Activated T-cell treated with anti-CD3 and anti-CD28 coated beads for 48 hours (primary cell): ENCODE data around the gene CLDN16.

Source experiments
- DNase-seq: peaks from one replicate; pipeline ENCODE4 v3.0.0-alpha.2; 2020; ENCODE audit warnings: low read depth

Gene CLDN16, protein sequence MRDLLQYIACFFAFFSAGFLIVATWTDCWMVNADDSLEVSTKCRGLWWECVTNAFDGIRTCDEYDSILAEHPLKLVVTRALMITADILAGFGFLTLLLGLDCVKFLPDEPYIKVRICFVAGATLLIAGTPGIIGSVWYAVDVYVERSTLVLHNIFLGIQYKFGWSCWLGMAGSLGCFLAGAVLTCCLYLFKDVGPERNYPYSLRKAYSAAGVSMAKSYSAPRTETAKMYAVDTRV

DNA sequence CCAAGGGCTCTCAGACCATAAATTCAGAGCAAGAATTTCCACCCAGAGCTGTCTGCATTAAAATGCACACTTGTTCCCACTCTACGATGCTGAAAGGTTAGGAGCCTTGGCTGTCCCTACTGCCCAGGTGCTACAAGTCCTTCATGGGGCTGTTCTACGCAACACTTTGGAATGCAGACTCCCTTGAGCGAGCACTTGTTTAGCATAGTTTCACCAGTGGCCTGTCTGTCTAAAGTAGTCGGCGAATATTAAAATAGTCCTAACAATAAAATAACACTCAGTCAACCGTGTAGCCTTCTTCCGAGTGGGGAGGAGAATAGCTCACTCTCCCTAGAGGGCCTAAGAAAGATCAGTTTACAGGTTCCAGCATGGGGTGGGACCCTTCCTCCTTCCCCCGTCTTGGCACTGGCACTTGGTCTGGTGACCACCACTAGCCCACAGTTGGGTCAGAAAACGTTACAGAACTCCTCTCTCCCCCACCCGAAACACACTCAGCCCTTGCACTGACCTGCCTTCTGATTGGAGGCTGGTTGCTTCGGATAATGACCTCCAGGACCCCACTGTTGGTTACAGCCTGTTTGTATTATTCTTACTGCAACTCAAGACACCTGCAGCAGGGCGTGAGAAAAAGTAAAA lies at the start of gene CLDN16:
Gene CLDN16 (plus strand): TSS at position 586 of the 636 bp plus-strand sequence. CDS start 167 bp downstream, outside the sequence.
- DNase-seq = no peak

DNA sequence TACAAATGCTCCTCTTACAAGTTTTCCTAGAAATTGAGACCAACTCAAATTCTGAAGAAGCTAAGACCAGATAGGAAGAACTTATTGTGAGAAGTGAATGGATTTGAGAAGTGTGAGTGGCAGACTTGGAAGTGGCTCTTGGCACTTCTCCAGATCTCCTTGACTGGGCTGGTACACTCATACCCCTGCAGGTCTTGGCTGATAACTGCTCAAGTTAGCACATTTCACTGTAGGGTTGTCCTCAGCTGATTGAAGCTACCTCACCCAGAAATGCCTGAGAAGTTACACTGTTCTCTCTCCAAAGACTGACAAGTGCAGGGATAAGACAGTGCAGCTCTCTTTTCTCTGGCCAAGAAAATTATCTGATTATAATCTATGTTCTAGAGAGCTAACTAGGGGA lies 49.2 kb upstream of the CLDN16 start:
- DNase-seq = no peak

DNA sequence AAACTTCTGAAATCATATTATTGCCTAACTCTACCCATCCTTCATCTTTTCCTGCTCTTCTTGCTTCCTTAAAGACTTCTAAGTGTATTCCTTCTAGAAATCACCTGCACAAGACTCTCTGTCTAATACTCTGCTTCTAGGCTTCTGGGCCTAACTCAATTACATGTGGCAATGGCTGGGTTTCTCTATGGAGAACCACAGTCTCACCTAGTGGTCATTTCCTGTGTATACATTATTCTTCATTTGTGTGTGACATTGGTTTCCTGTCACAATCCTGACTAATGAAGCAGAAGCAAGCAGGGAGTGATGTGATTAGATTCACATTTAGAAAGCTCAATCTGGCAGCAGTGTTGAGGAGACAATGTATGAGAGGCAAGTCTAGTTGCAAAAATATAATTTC lies 48.8 kb upstream of the CLDN16 start:
- no peak for DNase-seq

DNA sequence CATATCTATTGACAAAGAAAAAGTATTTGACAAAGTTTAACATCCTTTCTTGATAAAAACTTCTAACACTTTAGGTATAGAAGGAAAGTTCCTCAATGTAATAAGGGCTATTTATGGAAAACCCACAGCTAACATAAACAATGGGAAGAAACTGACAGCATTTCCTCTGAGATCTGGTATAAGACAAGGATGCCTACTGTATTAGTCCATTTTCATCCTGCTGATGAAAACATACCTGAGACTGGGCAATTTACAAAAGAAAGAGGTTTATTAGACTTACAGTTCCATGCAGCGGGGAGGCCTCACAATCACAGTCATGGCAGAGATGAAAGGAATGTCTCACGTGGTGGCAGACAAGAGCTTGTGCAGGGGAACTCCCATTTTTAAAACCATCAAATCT lies 47.9 kb upstream of the CLDN16 start:
- DNase-seq = no peak

DNA sequence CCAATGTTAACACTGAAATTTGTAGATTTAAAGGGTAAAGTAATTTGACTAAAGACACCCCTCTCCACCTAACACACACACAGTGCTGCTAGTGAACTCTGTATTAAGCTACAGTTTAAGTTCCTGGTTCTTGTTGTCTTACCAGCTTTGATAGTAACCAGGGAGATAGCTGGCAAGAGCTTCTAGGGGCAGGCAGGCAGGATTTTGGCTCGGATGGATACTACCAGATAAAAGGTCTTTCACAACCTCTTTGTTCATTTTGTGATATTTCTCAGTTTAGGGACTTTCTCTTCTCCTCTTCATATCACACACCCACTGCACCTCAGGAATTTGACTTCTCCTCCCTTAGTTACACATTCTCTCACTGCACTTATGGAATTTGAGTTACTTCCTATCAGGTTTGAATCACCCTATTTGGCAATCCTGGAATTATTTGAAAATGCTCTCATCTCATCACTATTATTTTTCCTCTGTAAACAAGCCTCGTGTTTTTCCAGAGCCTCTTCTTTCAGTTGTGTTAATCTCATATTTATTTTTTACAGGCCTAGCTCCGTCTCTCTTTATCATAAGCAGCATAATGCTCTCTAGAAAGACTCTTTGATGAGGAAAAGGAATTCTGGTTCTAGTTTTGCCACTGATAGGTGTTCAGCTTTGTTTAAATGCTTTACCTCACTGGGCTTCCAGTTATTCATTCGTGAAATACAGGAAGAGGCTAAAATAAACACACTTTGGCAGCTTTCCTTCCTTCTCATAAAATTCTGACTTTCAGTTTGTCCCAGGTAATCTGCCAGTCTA lies 42.7 kb upstream of the CLDN16 start:
- no peak for DNase-seq

DNA sequence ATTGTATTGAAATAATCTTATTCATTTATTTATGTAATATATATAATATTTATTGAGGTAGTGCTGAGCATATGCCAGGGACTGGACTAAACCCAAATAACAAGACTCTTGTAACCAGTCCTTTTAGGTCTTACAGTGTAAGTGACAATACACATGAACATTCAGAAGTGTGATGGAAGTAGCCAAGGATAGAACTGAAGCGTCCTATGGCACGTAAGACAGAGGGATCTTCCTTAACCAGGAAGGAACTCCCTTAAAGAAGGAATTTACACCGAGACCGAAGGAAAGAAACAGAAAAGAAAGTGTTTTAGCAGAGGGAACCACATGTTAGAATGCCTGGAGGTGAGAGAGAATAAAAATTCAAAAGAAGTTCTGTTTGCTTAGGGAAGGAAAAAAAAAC lies 42.1 kb upstream of the CLDN16 start:
- no peak for DNase-seq

DNA sequence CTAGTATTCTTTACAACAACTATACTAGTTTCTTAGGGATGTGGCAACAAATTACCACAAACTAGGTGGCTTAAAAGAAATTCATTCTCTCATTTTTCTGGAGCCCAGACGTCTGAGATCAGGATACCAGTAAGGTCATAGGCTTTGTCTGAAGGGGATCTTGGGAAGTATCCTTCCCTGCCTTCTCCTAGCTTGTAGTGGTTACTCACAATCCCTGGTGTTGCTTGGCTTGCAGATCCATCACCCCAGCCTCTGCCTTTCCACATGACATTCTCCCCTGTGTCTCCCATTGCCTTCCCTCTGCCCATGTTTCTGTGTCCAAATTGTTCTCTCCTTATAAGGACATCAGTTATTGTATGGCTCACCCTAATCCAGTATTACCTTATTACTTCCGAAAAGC lies 41.4 kb upstream of the CLDN16 start:
- no peak for DNase-seq

DNA sequence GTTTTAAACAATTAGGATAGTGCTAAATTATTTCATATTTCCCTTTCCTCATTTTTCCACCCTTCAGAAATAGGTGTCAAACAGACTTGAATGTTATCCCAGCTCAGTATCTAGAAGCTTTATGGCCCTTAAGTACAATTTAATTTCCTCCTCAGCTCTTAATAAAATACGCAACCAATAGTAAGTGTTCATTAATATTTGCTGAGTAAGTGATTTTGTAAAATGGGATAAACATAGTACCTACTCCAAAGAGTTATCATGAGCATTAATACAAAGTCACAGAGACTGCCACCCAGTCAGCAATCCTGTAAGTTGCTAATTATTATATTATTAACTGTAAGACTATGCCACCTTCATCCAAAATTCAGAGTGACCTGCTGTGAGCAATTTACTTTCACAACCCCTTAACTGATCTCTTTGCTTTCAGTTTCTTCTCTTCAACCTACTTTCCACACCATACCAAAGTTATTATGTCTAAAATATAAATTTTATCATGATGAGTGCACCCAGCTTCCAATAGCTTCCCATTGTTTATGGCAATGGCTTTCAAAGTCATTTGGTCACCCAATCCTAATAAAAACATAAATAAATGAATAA lies 35.0 kb upstream of the CLDN16 start:
- no peak for DNase-seq

DNA sequence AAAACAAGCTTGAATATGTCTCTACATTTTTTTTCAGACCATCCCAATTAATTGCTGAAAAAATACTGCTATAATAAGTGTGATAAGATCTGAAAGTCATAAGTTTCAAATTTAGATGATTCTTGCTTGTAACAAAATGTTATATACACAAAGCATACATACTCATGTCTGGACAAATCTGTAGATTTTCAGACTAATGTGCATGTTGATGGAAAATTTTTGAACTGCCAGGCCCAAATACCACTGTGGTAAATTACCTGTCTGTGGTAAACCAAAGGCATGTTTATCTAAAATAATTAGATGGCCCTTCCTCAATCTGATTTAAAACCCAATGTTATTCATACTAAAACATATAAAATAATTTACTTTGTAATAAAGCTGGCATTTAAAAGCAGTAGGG lies 31.7 kb upstream of the CLDN16 start:
- no peak for DNase-seq

DNA sequence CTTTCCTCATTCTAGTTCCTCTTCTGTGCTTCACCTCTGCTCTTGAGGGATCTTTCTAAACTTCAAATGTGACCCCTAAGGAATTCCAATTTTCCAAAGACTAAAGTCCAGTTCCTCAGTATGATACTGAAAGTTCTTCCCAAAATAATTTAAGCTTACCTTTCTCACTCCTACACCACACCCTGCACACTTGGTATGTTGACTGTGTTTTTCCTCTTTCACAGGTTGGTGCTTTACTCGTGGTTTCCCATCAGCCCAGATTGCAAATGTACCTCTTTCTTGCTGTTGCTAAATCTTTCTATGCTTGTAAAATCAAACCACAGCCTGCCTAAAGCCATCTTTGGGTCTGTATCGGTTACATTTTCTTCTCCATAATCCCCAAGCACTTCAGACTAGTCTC lies 30.5 kb upstream of the CLDN16 start:
- DNase-seq = no peak

DNA sequence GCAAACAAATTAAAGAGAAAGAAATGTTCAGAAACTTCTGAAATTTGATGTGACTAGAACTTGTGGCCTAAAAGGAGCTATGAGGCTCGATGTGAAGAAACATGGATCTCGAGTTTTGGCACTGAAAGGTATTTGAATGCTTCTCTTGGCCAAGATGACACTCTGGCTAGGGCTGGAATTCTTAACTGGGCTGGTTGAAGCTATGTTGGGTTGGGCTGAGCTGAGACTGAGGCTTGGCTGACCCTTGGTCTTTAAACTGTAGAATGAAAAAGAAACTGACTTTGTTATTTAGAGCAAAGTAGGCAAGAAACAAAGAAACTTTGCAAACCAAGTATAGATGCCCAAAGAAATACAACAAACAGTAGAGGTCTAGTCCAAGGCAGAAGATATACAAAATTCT lies 28.1 kb upstream of the CLDN16 start:
- no peak for DNase-seq

DNA sequence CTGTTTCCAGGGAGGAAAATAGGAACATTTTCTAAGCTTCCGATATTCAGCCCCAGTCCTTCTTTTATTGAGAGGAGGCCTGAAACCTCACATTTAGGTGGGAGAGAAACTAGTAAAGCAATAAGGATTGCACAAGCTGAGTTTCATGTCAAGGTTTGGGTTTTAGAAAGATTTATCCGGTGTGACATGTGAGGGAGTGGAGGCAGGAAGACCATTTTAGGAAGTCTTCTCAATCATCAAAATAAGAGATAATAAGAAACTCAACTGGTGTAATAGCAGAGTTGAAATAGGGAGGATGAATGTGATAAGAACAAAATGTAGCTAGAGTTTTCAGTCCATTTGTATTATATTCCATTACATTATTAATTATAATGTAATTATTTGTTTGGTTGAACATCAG lies 27.7 kb upstream of the CLDN16 start:
- no peak for DNase-seq

DNA sequence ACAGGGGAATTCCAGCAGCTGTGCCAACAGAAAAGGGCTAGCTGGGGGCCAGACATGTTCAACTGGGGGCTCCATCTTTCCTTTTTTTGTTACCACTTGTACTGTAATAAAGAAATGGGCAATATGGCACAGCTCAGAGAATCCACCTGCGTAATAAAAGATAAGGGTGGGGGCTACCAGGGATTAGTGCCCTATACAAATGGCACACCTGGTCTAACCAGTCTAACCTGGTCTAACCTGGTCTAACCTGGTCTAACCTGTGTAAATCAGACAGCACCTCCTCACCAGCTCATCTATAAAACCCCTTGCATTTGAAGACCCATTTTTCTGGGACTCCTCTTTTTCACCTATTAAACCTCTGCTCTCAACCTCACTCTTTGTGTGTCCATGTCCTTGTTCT lies 26.2 kb upstream of the CLDN16 start:
- no peak for DNase-seq

DNA sequence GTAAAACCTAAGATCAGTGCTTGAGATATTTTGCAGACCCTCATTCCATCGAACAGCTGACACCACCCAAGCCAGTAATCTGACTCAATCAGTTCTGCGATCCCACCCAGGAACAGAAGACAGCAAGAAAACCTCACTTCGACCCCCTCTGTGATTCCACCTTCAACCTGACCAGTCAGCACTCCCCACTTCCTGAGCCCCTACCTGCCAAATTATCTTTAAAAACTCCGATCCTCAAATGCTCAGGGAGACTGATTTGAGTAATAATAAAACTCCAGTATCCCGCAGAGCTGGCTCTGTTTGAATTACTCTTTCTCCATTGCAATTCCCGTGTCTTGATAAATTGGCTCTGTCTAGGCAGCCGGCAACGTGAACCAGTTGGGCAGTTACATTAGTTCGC lies 25.7 kb upstream of the CLDN16 start:
- DNase-seq = no peak

DNA sequence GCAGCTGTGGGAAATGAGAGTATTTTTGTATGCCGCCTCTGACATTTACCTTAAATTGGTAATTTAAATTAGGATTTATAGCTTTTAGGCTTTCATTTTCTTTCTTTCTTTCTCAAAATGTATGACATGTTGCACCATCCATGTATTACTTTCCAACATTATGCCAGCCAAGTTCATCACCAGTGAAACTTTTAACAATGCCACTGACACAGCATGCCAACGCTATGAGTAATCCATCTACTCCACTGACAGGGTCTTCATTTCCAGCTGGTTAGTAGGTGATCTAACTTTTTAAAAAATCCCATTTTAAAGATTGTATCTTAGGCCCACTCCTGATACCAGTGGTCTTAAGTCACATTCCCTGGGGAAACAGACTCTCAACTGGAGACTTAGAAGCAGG lies 21.8 kb upstream of the CLDN16 start:
- DNase-seq = no peak

DNA sequence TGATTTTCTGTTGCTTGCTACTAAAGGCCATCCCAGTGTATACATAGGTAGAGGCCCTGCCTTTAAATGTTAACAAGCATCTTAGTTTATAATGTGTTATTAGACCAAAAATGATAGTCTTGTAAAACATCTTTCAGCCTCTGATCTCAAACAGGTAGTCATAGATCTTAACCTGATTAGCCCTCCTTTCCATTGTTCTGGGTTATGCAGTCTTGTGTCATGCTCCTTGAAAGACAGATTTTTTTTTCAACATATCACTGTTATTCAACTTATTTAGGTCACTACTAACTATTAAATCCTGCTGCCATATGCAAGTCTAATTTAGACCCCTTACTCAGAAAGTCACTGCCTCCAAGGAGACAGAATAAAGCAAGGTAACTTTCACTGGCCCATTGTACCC lies 19.1 kb upstream of the CLDN16 start:
- DNase-seq = no peak

DNA sequence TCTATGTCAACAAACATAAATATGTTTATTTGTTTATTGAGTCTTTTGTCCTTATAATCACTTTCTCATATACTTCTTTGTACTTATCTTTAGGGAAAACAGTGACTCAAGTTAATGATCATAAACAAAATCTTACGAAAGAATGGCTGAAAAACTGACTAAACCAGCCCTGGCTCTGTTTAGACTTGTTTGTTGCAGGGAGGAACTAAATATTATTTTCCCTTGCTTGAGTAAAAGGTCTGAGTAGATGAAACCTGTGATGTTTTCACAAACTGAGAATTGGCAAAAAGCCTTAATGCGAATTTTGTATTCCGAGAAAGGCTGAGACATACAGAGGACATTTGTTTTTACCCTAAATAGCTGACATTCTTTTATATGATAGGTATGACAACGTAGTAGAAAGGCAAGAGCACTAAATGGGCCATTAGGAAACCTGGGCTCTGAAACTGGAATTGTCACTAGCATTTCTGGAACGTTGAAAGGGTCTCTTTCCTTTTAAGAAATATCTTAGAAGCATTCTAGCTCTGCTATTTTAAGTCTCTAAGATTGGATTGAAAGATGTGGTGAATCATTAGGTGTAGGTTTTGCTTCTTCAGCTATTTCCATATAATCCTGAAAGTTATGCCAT lies 18.2 kb upstream of the CLDN16 start:
- DNase-seq = no peak

DNA sequence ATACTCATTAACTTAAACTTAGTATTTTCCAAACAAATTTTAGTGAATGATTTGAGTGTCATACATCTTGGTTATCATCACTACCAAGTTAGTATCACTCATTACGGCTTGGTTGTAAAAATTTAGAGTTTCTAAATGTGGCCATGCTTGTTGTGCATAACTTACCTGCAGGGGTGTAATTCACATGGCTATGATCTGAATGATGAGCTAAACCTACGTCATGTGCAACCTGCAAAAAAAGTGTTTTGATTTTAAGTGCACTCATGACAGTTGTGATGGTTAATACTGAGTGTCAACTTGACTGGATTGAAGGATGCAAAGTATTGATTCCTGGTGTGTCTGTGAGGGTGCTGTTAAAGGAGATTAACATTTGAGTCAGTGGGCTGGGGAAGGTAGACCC lies 17.6 kb upstream of the CLDN16 start:
- no peak for DNase-seq

DNA sequence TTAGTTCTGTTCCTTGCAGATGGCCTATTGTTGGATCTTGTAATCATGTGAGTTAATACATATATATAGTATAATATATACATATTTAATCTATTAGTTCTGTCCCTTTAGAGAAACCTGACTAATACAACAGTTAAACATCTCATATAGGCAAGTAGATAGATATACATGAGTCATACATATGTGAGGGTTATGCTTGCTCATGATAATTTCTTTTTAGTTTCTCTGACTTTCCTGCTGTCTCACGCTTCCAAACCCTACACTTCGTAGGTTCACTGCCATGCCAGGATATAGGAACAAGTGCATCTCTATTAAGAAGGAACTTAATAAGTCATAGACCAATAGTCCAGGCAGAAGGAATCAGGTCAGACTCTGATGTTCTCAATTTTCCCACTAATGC lies 16.8 kb upstream of the CLDN16 start:
- DNase-seq = no peak

DNA sequence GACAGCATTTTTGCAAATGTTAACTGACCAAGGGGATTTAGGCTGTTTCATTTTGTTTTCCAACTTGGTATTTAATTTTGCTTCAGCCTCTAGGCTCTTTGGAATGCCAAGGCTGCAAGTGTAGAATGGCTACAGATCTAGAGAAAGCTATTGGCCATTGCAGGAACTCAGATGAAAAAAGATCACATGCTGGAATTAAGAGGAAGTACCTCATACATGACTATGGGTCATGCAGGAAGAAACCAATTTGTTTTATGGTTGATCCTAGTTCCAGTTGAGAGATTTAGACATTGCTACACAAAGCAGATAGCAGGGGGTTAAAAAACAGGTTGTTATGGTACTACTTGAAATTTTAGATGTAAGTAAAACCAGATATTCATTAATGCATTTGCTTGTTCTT lies 12.7 kb upstream of the CLDN16 start:
- DNase-seq = no peak

DNA sequence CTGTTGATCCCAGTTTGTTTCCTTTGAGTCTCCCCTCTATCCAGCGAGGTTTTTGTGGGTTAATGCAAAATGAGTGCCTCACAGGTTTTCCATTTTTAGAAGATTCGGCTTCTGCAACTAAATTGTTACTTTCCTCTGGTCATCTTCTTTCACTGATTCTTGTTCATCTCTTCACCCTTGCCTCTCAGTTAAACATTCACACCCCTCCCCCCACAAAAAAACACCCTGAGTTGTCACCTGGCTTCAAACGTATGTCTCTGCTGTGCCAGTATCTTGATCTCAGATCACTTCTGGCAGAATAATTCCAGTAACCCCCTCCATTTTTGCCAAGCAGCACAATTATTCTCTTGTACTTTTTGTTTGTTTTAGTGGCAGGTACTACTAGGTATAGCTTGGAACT lies 12.3 kb upstream of the CLDN16 start:
- DNase-seq = no peak

DNA sequence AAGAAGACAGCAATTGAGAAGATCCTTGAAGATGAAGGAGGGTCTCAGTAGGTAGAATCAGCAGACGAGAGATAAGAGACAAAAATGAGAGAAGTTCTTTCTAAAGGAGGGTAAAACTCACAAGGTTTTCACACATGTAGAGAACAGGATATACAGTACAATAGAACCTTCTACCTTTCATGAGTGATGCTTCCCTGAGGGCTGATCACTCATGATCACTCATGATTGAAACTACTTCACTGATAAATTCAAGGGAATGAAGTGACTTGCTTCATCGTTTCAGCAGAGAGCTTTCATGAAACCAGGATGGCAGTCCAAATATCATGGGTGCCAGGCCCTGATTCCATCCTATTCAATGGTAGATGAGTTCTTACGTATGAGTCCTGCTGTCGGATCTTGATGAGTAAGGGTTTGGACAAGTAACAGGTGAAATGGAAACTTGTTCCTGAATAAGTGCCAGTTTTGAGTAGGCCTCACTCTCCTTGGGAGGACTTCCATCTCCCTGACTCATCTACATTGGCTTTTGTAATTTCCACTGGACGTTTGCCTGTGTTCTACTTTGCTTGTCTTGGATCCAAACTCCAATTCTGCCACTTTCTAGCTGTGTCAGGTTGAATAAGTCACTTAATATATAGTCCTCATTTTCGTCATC lies 9.6 kb upstream of the CLDN16 start:
- no peak for DNase-seq
